CD8-positive, alpha-beta memory T cell (primary cell): ENCODE data around the gene NRP1. TPM values are rescaled to one million over a fixed set of nuclear protein-coding genes. Genes with fewer than 3 reads are reported as not detected.

Experiments
- CTCF ChIA-PET: fragments of 350-600 bp; sonication (Branson Sonifier 250); formaldehyde crosslinking; loops from one replicate; lab custom pipeline; 2021; ENCODE audit warnings: antibody characterized with exemption; lab: Charles Lee
- POLR2A ChIA-PET: fragments of 350-600 bp; sonication (Branson Sonifier 250); formaldehyde crosslinking; loops from one replicate; lab custom pipeline; 2021; ENCODE audit warnings: antibody characterized with exemption; lab: Charles Lee
- DNase-seq, 5 donors: peaks; one replicate each; pipeline versions ENCODE4 v3.0.0 to v3.0.0-alpha.2; 2020 to 2022; ENCODE audit warnings: mixed read lengths in 1 of 5
- H3K27ac ChIP-seq: one replicate; pipeline ENCODE4 v1.7.0; 2013; ENCODE audit warnings: low read depth, mild to moderate bottlenecking, low read length, moderate library complexity
- H3K27me3 ChIP-seq: 2 replicates; pipeline ENCODE4 v1.7.0; 2013; ENCODE audit warnings: low read length, mild to moderate bottlenecking; ENCODE audit not compliant: insufficient read depth, poor library complexity, severe bottlenecking
- H3K36me3 ChIP-seq: 2 replicates; pipeline ENCODE4 v1.7.0; 2013; ENCODE audit warnings: mild to moderate bottlenecking, low read length, moderate library complexity; ENCODE audit not compliant: insufficient read depth
- H3K4me1 ChIP-seq: 2 replicates; pipeline ENCODE4 v1.7.0; 2013; ENCODE audit warnings: mild to moderate bottlenecking, low read length, moderate library complexity; ENCODE audit not compliant: insufficient read depth
- H3K4me3 ChIP-seq: 2 replicates; pipeline ENCODE4 v1.7.0; 2013; ENCODE audit warnings: mild to moderate bottlenecking, low read length
- H3K9me3 ChIP-seq: 2 replicates; pipeline ENCODE4 v1.7.0; 2013; ENCODE audit warnings: mild to moderate bottlenecking, low read length
- H3K27ac Mint-ChIP-seq, 8 donors: one replicate each; pipeline ENCODE4 v1.8.0; 2020 to 2021; ENCODE audit warnings: mixed read lengths in 8 of 8, mild to moderate bottlenecking in 6 of 8, inconsistent platforms in 3 of 8, moderate library complexity in 3 of 8
- H3K27me3 Mint-ChIP-seq, 2 donors: one replicate each; pipeline ENCODE4 v1.8.0; 2020 to 2021; ENCODE audit warnings: mixed read lengths in 2 of 2, mild to moderate bottlenecking in 1 of 2, moderate library complexity in 1 of 2
- H3K36me3 Mint-ChIP-seq, 3 donors: one replicate each; pipeline ENCODE4 v1.8.0; 2020 to 2021; ENCODE audit warnings: mixed read lengths in 3 of 3, inconsistent platforms in 1 of 3, mild to moderate bottlenecking in 1 of 3
- H3K4me1 Mint-ChIP-seq, 3 donors: one replicate each; pipeline ENCODE4 v1.8.0; 2020 to 2021; ENCODE audit warnings: mixed read lengths in 3 of 3, inconsistent platforms in 1 of 3, mild to moderate bottlenecking in 1 of 3
- H3K4me3 Mint-ChIP-seq, 7 donors: one replicate each; pipeline ENCODE4 v1.8.0; 2020 to 2021; ENCODE audit warnings: mixed read lengths in 7 of 7, mild to moderate bottlenecking in 6 of 7, moderate library complexity in 4 of 7, inconsistent platforms in 2 of 7
- H3K9me3 Mint-ChIP-seq, 5 donors: one replicate each; pipeline ENCODE4 v1.8.0; 2020 to 2022; ENCODE audit warnings: mixed read lengths in 5 of 5, mild to moderate bottlenecking in 3 of 5, moderate library complexity in 2 of 5, inconsistent platforms in 1 of 5
- polyA plus RNA-seq: library from polyadenylated mRNA; unstranded; fragments of 300-500 nt; fragmentation: Illumina TruSeq; gene quantifications from one replicate; pipeline ENCODE4 v1.2.3, GENCODE V29; 2021
- total RNA-seq, 2 experiments: library from RNA; stranded (reverse); gene quantifications; one replicate each; pipeline ENCODE4 v1.2.3, GENCODE V29; 2021

NRP1 gene
- total and polyA plus RNA-seq, 3 experiments from 2014 or later, result 2.1 to 2.2 TPM; not detected in 1

DNA sequence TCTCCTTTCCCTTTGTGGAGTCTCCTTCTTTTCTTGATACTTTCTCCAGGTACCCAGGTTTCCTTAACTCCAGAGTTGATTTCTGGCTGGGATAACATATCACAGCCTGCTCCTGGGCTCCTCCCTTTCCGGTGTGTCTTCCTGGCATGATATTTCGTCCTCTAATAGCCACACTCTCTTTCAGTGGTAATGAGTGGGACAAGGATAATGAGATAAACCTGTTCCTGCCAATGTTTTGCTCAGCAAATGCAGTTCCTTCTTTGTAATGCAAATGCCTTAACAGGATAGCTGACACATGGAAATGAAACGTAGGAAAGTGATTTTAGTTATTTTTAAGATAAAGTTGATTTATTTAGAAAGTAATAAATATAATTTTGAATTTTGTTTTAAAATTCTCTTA, 168.6 kb downstream of the NRP1 start:
- ChIA-PET POLR2A (no interaction called here), CTCF (no interaction called here)
- H3K27ac Mint-ChIP-seq, result no peak overlapping the region

DNA sequence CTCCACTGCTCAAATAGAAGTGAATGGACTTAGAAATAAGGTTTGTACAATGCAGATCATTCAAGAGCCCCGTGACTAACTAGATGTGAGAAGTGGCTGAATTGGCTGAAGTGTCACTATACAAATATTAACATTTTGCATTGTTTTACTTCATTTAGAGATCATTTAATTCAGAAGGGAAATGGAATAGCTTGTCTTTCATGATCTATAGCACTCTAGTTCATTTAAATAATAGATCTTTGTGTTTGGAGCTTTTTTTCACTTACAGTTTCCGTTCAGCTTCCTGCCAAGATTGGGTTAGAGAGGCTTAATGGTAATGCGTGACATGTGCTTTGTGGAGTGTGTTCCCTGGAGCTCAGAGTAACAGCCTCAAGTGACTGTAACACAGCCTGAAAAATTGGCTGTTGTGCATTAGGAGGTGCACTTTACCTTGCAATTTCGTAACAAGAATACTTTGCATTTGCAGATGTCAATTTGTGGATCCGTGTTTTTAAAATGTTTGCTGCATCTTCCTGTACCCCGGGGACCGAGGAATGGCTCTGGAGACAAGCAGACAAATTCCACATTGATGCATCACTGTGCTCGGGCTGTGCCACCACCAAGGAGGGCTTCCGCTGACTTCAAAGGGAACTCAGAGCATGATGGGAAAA, 170.3 kb downstream of the NRP1 start:
- no peak overlapping the region for H3K27ac Mint-ChIP-seq
- Histone ChIP-seq H3K36me3 (no peaks in the 10 kb centered on the region), H3K4me1 (no peaks in the 10 kb centered on the region), H3K27ac (no peak overlapping the region), H3K27me3 (no peaks in the 10 kb centered on the region), H3K4me3 (no peak overlapping the region), H3K9me3 (no peaks in the 10 kb centered on the region)
- no peak for DNase-seq
- ChIA-PET POLR2A (no interaction called here), CTCF (interaction anchor here (1.4 kb wide), 1 partner anchor 25 kb away, joined by 3 read pairs; no protein-coding TSS in a partner anchor)
- H3K36me3 Mint-ChIP-seq, result no peaks in the 10 kb centered on the region
- H3K27me3 Mint-ChIP-seq, result peaks cover 2 to 6% of the 10 kb centered on the region in 2 donors
- H3K4me3 Mint-ChIP-seq, result no peak overlapping the region
- H3K9me3 Mint-ChIP-seq, result no peaks in the 10 kb centered on the region
- H3K4me1 Mint-ChIP-seq, result peaks cover 0 to 7% (median 4%) of the 10 kb centered on the region in 3 donors

More for the DNA sequence above, 168.6 kb downstream of the NRP1 start:
- no peak for DNase-seq
- Histone ChIP-seq H3K4me1 (no peaks in the 10 kb centered on the region), H3K4me3 (no peak overlapping the region), H3K9me3 (no peaks in the 10 kb centered on the region), H3K27ac (no peak overlapping the region), H3K27me3 (no peaks in the 10 kb centered on the region), H3K36me3 (no peaks in the 10 kb centered on the region)
- Mint-ChIP-seq H3K9me3 (no peaks in the 10 kb centered on the region), H3K27me3 (peaks cover 4 to 16% of the 10 kb centered on the region in 2 donors), H3K4me1 (peaks cover 0 to 7% (median 4%) of the 10 kb centered on the region in 3 donors), H3K36me3 (no peaks in the 10 kb centered on the region), H3K4me3 (no peak overlapping the region)

DNA sequence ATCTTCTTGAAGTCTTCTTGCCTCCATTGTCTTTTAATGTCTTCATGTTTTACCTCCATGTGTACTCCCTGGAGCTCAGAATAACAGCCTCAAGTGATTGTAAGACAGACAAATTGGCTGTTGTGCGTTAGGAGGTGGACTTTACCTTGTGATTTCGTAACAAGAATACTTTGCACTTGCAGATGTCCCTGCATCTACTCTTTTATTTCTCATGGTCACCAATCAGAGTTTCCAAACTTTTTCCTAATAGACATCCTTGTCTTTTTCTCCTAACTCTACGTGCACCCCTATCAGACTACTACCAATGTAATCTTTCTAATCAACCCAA, 172.3 kb downstream of the NRP1 start:
- POLR2A ChIA-PET, result no interaction called here
- H3K27me3 Mint-ChIP-seq, result peaks cover 5 to 6% of the 10 kb centered on the region in 2 donors
- no peak overlapping the region for H3K4me3 ChIP-seq
- H3K4me1 Mint-ChIP-seq, result peaks cover 0 to 7% (median 4%) of the 10 kb centered on the region in 3 donors
- H3K27ac Mint-ChIP-seq, result no peak overlapping the region
- H3K27me3 ChIP-seq, result no peaks in the 10 kb centered on the region
- H3K4me1 ChIP-seq, result no peaks in the 10 kb centered on the region
- no peak for DNase-seq
- H3K9me3 ChIP-seq, result no peaks in the 10 kb centered on the region
- H3K36me3 Mint-ChIP-seq, result no peaks in the 10 kb centered on the region
- H3K9me3 Mint-ChIP-seq, result no peaks in the 10 kb centered on the region
- CTCF ChIA-PET, result no interaction called here
- H3K4me3 Mint-ChIP-seq, result no peak overlapping the region
- H3K36me3 ChIP-seq, result no peaks in the 10 kb centered on the region
- no peak overlapping the region for H3K27ac ChIP-seq

DNA sequence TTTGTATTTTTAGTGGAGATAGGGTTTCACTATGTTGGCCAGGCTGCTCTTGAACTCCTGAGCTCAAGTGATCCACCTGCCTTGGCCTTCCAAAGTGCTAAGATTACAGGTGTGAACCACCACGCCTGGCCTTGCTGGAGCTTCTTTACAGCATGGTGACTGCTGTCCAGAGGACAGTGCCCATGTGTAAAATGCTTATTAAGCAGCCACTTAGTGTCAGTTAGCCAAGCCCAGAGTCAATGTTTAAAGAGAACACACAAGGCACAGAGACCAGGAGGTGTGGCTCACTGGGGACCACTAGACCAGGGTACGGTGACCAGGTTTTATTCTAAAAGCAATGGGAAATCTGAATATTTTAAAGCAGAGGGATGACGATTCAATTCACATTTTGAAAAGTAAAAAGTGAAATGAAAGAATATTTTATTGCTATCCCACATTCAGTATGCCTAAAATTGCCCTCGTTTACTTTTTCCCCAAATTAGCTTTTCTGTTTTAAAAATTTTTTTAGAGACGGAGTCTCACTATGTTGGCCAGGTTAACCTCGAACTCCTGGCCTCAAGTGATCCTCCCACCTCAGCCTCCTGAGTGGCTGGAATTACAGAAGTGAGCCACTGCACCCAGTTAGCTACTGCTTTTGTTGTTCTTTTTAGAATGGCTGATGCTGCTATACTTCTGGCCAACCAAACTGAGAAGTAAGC, 172.8 kb downstream of the NRP1 start:
- ChIA-PET CTCF (no interaction called here), POLR2A (no interaction called here)
- Histone ChIP-seq H3K27me3 (no peaks in the 10 kb centered on the region), H3K27ac (no peak overlapping the region), H3K9me3 (no peaks in the 10 kb centered on the region), H3K4me3 (no peak overlapping the region), H3K36me3 (no peaks in the 10 kb centered on the region), H3K4me1 (no peaks in the 10 kb centered on the region)
- no peak for DNase-seq
- H3K4me3 Mint-ChIP-seq, result no peak overlapping the region
- peaks cover 5 to 6% of the 10 kb centered on the region in 2 donors for H3K27me3 Mint-ChIP-seq
- peak overlapping the region in 1 of 8 donors; percentile 9 for H3K27ac Mint-ChIP-seq
- H3K4me1 Mint-ChIP-seq, result peaks cover 0 to 7% (median 4%) of the 10 kb centered on the region in 3 donors
- no peaks in the 10 kb centered on the region for H3K36me3 Mint-ChIP-seq
- no peaks in the 10 kb centered on the region for H3K9me3 Mint-ChIP-seq

DNA sequence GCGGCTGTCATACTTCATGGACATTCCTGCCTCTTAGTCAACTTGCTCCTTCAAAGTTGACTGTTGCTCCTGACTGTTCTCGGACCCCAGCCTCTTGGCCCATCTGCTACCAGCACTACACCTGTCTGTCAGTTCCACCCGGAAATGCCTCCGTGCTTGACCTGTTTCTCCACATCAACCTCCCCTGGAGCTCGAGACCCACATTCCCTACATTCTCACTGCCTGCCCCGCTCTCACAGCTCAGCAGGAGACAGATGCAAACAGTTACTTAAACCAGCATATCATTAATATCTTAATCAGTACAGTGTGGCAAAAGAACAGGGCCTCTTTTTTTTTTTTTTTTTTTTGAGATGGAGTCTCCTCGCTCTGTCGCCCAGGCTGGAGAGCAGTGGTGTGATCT, 174.3 kb downstream of the NRP1 start:
- peaks cover 10% of the 10 kb centered on the region for H3K4me1 ChIP-seq
- H3K27ac ChIP-seq, result no peak overlapping the region
- H3K4me3 ChIP-seq, result no peak overlapping the region
- CTCF ChIA-PET, result no interaction called here
- H3K9me3 ChIP-seq, result no peaks in the 10 kb centered on the region
- Mint-ChIP-seq H3K36me3 (no peaks in the 10 kb centered on the region), H3K4me1 (peaks cover 9 to 17% (median 11%) of the 10 kb centered on the region in 3 donors), H3K9me3 (no peaks in the 10 kb centered on the region), H3K27me3 (peaks cover 0 to 6% of the 10 kb centered on the region in 2 donors), H3K27ac (no peak overlapping the region), H3K4me3 (no peak overlapping the region)
- POLR2A ChIA-PET, result no interaction called here
- no peak for DNase-seq
- no peaks in the 10 kb centered on the region for H3K27me3 ChIP-seq
- H3K36me3 ChIP-seq, result no peaks in the 10 kb centered on the region

DNA sequence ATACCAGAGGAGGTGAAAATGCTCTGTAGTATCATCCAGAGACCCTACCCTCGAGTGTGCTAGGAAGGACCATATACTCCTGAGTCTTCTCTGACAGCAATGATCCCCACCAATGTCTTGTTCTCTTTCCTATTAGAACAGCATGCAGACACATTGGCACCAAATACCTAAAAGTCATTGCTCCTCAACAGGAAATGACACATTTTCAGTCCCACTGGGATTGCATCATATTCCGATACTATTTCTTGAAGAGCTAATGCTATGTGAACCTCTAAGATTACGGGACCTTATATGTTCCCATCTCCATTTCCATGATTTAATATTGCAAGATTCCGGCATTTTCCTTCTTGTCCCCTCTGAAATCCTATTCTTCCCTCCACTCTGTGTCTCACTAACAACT, 177.4 kb downstream of the NRP1 start:
- ChIA-PET POLR2A (no interaction called here), CTCF (interaction anchor here (1.3 kb wide), 1 partner anchor 18 kb away, joined by 4 read pairs; no protein-coding TSS in a partner anchor)
- no peaks in the 10 kb centered on the region for H3K9me3 Mint-ChIP-seq
- peak overlapping the region in 1 of 8 donors; percentile 20 for H3K27ac Mint-ChIP-seq
- DNase-seq, result no peak
- no peaks in the 10 kb centered on the region for H3K9me3 ChIP-seq
- H3K4me1 ChIP-seq, result peaks cover 27% of the 10 kb centered on the region
- H3K4me1 Mint-ChIP-seq, result peaks cover 26 to 40% (median 34%) of the 10 kb centered on the region in 3 donors
- H3K36me3 Mint-ChIP-seq, result no peaks in the 10 kb centered on the region
- no peak overlapping the region for H3K27ac ChIP-seq
- H3K4me3 Mint-ChIP-seq, result no peak overlapping the region
- H3K27me3 Mint-ChIP-seq, result peaks cover 0 to 8% of the 10 kb centered on the region in 2 donors
- no peaks in the 10 kb centered on the region for H3K36me3 ChIP-seq
- H3K27me3 ChIP-seq, result no peaks in the 10 kb centered on the region
- no peak overlapping the region for H3K4me3 ChIP-seq

DNA sequence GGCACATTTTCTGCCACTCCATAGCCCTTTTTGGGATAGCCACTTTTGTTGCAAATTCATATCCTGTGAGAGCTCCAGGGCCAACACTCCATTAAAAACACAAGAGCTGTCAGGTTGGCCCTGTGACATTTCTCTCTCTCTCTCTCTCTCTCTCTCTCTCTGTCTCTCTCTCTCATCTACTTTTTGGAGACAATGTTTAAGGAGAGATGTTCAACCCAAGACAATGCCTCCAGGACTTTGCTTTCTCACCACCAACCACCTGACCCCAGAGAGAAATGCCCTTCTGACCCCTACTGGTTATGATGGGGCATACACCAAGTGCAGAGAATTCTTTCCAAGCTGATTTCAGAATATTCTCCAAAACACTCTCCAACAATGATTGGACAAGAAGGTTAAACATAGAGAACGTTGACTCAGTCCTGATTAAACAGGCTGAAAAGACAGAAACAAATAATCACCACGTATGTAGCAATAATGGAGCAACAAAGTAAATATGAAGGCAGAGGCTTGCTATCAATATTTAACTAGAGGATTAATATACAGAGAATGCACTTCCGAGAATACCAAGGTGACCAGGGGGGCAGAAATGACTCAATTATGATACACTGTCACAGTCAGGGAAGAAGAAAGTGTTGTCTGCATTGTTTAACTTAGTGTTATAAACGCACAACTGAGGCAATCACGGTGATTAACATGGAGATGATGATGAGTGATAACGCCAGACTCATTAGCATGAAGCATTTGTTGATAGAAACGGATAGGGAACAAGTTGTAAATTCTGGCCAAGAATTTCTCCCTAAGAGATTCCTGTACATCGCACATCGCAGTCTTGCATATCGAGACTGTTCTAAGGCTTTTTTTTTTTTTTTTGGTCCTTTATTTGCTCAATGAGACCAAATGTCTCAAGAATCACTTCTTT, 178.5 kb downstream of the NRP1 start:
- no peaks in the 10 kb centered on the region for H3K27me3 ChIP-seq
- Mint-ChIP-seq H3K4me3 (peak overlapping the region in 3 of 7 donors; percentile 14 to 45 (median 29)), H3K4me1 (peaks cover 29 to 50% (median 41%) of the 10 kb centered on the region in 3 donors), H3K36me3 (peaks cover 0 to 3% (median 0%) of the 10 kb centered on the region in 3 donors), H3K27ac (peak overlapping the region in 6 of 8 donors; percentile 48 to 97 (median 86)), H3K9me3 (no peaks in the 10 kb centered on the region), H3K27me3 (peaks cover 0 to 8% of the 10 kb centered on the region in 2 donors)
- H3K27ac ChIP-seq, result no peak overlapping the region
- H3K36me3 ChIP-seq, result no peaks in the 10 kb centered on the region
- H3K9me3 ChIP-seq, result no peaks in the 10 kb centered on the region
- ChIA-PET CTCF (interaction anchor here (0.5 to 4.0 kb wide), 13 partner anchors 16 to 790 kb away, joined by 3 to 15 read pairs (median 4); no protein-coding TSS in a partner anchor), POLR2A (interaction anchor here (0.6 kb wide), 1 partner anchor 687 kb away, joined by 3 read pairs; no protein-coding TSS in a partner anchor)
- H3K4me3 ChIP-seq, result no peak overlapping the region
- peak in 3 of 5 donors; percentile 59 to 61 (median 60) for DNase-seq
- peaks cover 33% of the 10 kb centered on the region for H3K4me1 ChIP-seq
